H1 (cell line): Measurements from ENCODE around the gene PRLH.

ENCODE experiments used
- ATF2 ChIP-seq: IDR thresholded peaks from 2 replicates; pipeline ENCODE4 v1.6.1; 2012; ENCODE audit warnings: low read length, inconsistent platforms
- CEBPB ChIP-seq: IDR thresholded peaks from 2 replicates; pipeline ENCODE4 v1.6.1; 2012; ENCODE audit warnings: low read depth, low read length
- CTCF ChIP-seq, 3 experiments: IDR thresholded peaks; 1 replicate in 2 of 3; 2 replicates in 1 of 3; pipeline versions ENCODE4 v1.5.1 to v1.6.1; 2011; ENCODE audit warnings: low read length in 3 of 3, mild to moderate bottlenecking in 3 of 3, inconsistent platforms in 2 of 3, low read depth in 1 of 3, moderate library complexity in 1 of 3; ENCODE audit not compliant: insufficient read depth in 1 of 3; ENCODE audit errors: control extremely low read depth in 1 of 3
- EP300 ChIP-seq, 2 experiments: IDR thresholded peaks; 1 replicate in 1 of 2; 2 replicates in 1 of 2; pipeline ENCODE4 v1.6.1; 2011 to 2012; ENCODE audit warnings: low read depth in 2 of 2, low read length in 2 of 2, mild to moderate bottlenecking in 2 of 2, borderline replicate concordance in 1 of 2, inconsistent platforms in 1 of 2, moderate library complexity in 1 of 2
- JUN ChIP-seq: IDR thresholded peaks from 2 replicates; pipeline ENCODE4 v1.6.1; 2011; ENCODE audit warnings: low read depth, mild to moderate bottlenecking, improper control_type of control experiment, low read length
- POLR2A ChIP-seq, 2 experiments: IDR thresholded peaks; 1 replicate in 1 of 2; 2 replicates in 1 of 2; pipeline ENCODE4 v1.6.1; 2011; ENCODE audit warnings: low read depth in 2 of 2, low read length in 2 of 2, mild to moderate bottlenecking in 2 of 2; ENCODE audit errors: control extremely low read depth in 1 of 2
- RAD21 ChIP-seq, 2 experiments: IDR thresholded peaks in 1 of 2; conservative IDR thresholded peaks in 1 of 2; 2 replicates each; pipeline ENCODE4 v1.6.1; 2011; ENCODE audit warnings: low read depth in 2 of 2, low read length in 2 of 2, improper control_type of control experiment in 1 of 2, inconsistent platforms in 1 of 2, mild to moderate bottlenecking in 1 of 2, moderate library complexity in 1 of 2
- RBBP5 ChIP-seq: IDR thresholded peaks from 2 replicates; pipeline ENCODE4 v1.7.1; 2012; ENCODE audit warnings: low read depth, mild to moderate bottlenecking, inconsistent platforms, low read length, moderate library complexity, borderline replicate concordance
- SP1 ChIP-seq: IDR thresholded peaks from 2 replicates; pipeline ENCODE4 v1.6.1; 2011; ENCODE audit warnings: low read depth, low read length
- TBP ChIP-seq: IDR thresholded peaks from 2 replicates; pipeline ENCODE4 v1.6.1; 2011; ENCODE audit warnings: low read depth, low read length, improper control_type of control experiment

- no peak for TF ChIP-seq CTCF (IDR thresholded peaks at IDR 0.05; ENCODE audit: control extremely low read depth in 1 of 3, insufficient read depth in 1 of 3, low read depth in 1 of 3, low read length in 3 of 3)
- TF ChIP-seq SP1 = no peak
- no peak for TF ChIP-seq POLR2A (IDR thresholded peaks at IDR 0.05; ENCODE audit: control extremely low read depth in 1 of 2, low read depth in 2 of 2, low read length in 2 of 2)
- TF ChIP-seq ATF2 = no peak
- no peak for TF ChIP-seq EP300 (IDR thresholded peaks at IDR 0.05; ENCODE audit: borderline replicate concordance in 1 of 2, low read depth in 2 of 2, low read length in 2 of 2)
- no peak for TF ChIP-seq RAD21 (IDR thresholded peaks at IDR 0.05 in 1 of 2, conservative IDR thresholded peaks at IDR 0.05 in 1 of 2; ENCODE audit: low read depth in 2 of 2, low read length in 2 of 2)
- TF ChIP-seq CEBPB = no peak
- TF ChIP-seq RBBP5 = no peak
- no peak for TF ChIP-seq TBP
- no peak for TF ChIP-seq JUN
Measured at GRCh38 chr2:237538901-237539300, 27.5 kb upstream of the PRLH start.
